Measurements from ENCODE around the gene ULBP2.
A peak's percentile ranks its signal among the peaks of the same experiment; 100 is the strongest.

Gene ULBP2

GRCh38 chr6:149941583-149942460 is at the start of gene ULBP2:
Gene ULBP2 (plus strand): TSS chr6:149942014. CDS start chr6:149942073, 59 bp downstream.
- 0 out of 2 replicates have a peak, but pooled peaks cover 4% of the 10 kb centered on the region for H3K4me1 ChIP-seq (ENCODE audit: control insufficient read depth, insufficient read depth, low read length)
- no peak within 1 kb of the TSS for H3K9ac ChIP-seq (ENCODE audit: low read length)

GRCh38 chr6:149895048-149895590 is 46.7 kb upstream of the ULBP2 start:
- Histone ChIP-seq H3K9ac (ENCODE audit: low read length) (no peak overlapping the region), H3K27me3 (ENCODE audit: control insufficient read depth, insufficient read depth, low read length) (peaks cover 19% of the 10 kb centered on the region), H3K4me1 (ENCODE audit: control insufficient read depth, insufficient read depth, low read length) (peaks cover 10% of the 10 kb centered on the region; the same call in 1 of the 2 replicates), H3K4me3 (ENCODE audit: low read depth, low read length) (no peak overlapping the region), H3K9me3 (ENCODE audit: control insufficient read depth, insufficient read depth, low read depth, low read length) (no peaks in the 10 kb centered on the region), H3K27ac (ENCODE audit: low read depth, low read length) (no peak overlapping the region), H3K36me3 (ENCODE audit: control insufficient read depth, insufficient read depth, low read length) (no peaks in the 10 kb centered on the region)

More at GRCh38 chr6:149941583-149942460, at the start of gene ULBP2:
- no peak within 1 kb of the TSS for H3K27ac ChIP-seq (ENCODE audit: low read depth, low read length)
- peaks cover 91% of the 10 kb centered on the region for H3K27me3 ChIP-seq (ENCODE audit: control insufficient read depth, insufficient read depth, low read length)
- no peaks in the 10 kb centered on the region for H3K9me3 ChIP-seq (ENCODE audit: control insufficient read depth, insufficient read depth, low read depth, low read length)
- no peaks in the 10 kb centered on the region for H3K36me3 ChIP-seq (ENCODE audit: control insufficient read depth, insufficient read depth, low read length)
- peak within 1 kb of the TSS; percentile 67 for H3K4me3 ChIP-seq (ENCODE audit: low read depth, low read length)

- H3K9me3 ChIP-seq (ENCODE audit: control insufficient read depth, insufficient read depth, low read depth, low read length) = no peaks in the 10 kb centered on the region
- no peak overlapping the region for H3K4me3 ChIP-seq (ENCODE audit: low read depth, low read length)
- no peaks in the 10 kb centered on the region for H3K36me3 ChIP-seq (ENCODE audit: control insufficient read depth, insufficient read depth, low read length)
- no peak overlapping the region for H3K27ac ChIP-seq (ENCODE audit: low read depth, low read length)
- no peak overlapping the region for H3K9ac ChIP-seq (ENCODE audit: low read length)
- peaks cover 13% of the 10 kb centered on the region for H3K27me3 ChIP-seq (ENCODE audit: control insufficient read depth, insufficient read depth, low read length)
- peaks cover 10% of the 10 kb centered on the region; the same call in 1 of the 2 replicates for H3K4me1 ChIP-seq (ENCODE audit: control insufficient read depth, insufficient read depth, low read length)
These were observed 46.0 kb upstream of the ULBP2 start for GRCh38 chr6:149895833-149896271.

GRCh38 chr6:149896491-149896890 is 45.3 kb upstream of the ULBP2 start:
- peaks cover 13% of the 10 kb centered on the region for H3K27me3 ChIP-seq (ENCODE audit: control insufficient read depth, insufficient read depth, low read length)
- H3K4me3 ChIP-seq (ENCODE audit: low read depth, low read length) = no peak overlapping the region
- no peak overlapping the region for H3K9ac ChIP-seq (ENCODE audit: low read length)
- H3K9me3 ChIP-seq (ENCODE audit: control insufficient read depth, insufficient read depth, low read depth, low read length) = no peaks in the 10 kb centered on the region
- H3K27ac ChIP-seq (ENCODE audit: low read depth, low read length) = no peak overlapping the region
- H3K4me1 ChIP-seq (ENCODE audit: control insufficient read depth, insufficient read depth, low read length) = peaks cover 10% of the 10 kb centered on the region; the same call in 1 of the 2 replicates
- H3K36me3 ChIP-seq (ENCODE audit: control insufficient read depth, insufficient read depth, low read length) = no peaks in the 10 kb centered on the region

GRCh38 chr6:149897015-149897697 is 44.7 kb upstream of the ULBP2 start:
- Histone ChIP-seq H3K4me3 (ENCODE audit: low read depth, low read length) (no peak overlapping the region), H3K9ac (ENCODE audit: low read length) (no peak overlapping the region), H3K27me3 (ENCODE audit: control insufficient read depth, insufficient read depth, low read length) (peaks cover 13% of the 10 kb centered on the region), H3K36me3 (ENCODE audit: control insufficient read depth, insufficient read depth, low read length) (no peaks in the 10 kb centered on the region), H3K9me3 (ENCODE audit: control insufficient read depth, insufficient read depth, low read depth, low read length) (no peaks in the 10 kb centered on the region), H3K4me1 (ENCODE audit: control insufficient read depth, insufficient read depth, low read length) (peaks cover 10% of the 10 kb centered on the region; the same call in 1 of the 2 replicates), H3K27ac (ENCODE audit: low read depth, low read length) (no peak overlapping the region)

GRCh38 chr6:149897855-149898744 is 43.7 kb upstream of the ULBP2 start, which contains the start of gene RAET1E:
Gene RAET1E (minus strand): TSS chr6:149898113. CDS start chr6:149890901, 7,212 bp downstream.
- H3K9ac ChIP-seq (ENCODE audit: low read length) = no peak within 1 kb of the TSS
- no peak within 1 kb of the TSS for H3K27ac ChIP-seq (ENCODE audit: low read depth, low read length)
- no peaks in the 10 kb centered on the region for H3K36me3 ChIP-seq (ENCODE audit: control insufficient read depth, insufficient read depth, low read length)

GRCh38 chr6:149898966-149899365 is 42.8 kb upstream of the ULBP2 start:
- peaks cover 13% of the 10 kb centered on the region for H3K27me3 ChIP-seq (ENCODE audit: control insufficient read depth, insufficient read depth, low read length)
- no peak overlapping the region for H3K9ac ChIP-seq (ENCODE audit: low read length)
- no peaks in the 10 kb centered on the region for H3K36me3 ChIP-seq (ENCODE audit: control insufficient read depth, insufficient read depth, low read length)
- no peak overlapping the region for H3K4me3 ChIP-seq (ENCODE audit: low read depth, low read length)
- H3K4me1 ChIP-seq (ENCODE audit: control insufficient read depth, insufficient read depth, low read length) = peaks cover 10% of the 10 kb centered on the region; the same call in 1 of the 2 replicates
- no peaks in the 10 kb centered on the region for H3K9me3 ChIP-seq (ENCODE audit: control insufficient read depth, insufficient read depth, low read depth, low read length)
- H3K27ac ChIP-seq (ENCODE audit: low read depth, low read length) = no peak overlapping the region

More at GRCh38 chr6:149897855-149898744, 43.7 kb upstream of the ULBP2 start, which contains the start of gene RAET1E:
- no peak within 1 kb of the TSS for H3K4me3 ChIP-seq (ENCODE audit: low read depth, low read length)
- peaks cover 10% of the 10 kb centered on the region; the same call in 1 of the 2 replicates for H3K4me1 ChIP-seq (ENCODE audit: control insufficient read depth, insufficient read depth, low read length)
- H3K9me3 ChIP-seq (ENCODE audit: control insufficient read depth, insufficient read depth, low read depth, low read length) = no peaks in the 10 kb centered on the region
- H3K27me3 ChIP-seq (ENCODE audit: control insufficient read depth, insufficient read depth, low read length) = peaks cover 13% of the 10 kb centered on the region

- no peak overlapping the region for H3K4me3 ChIP-seq (ENCODE audit: low read depth, low read length)
- no peaks in the 10 kb centered on the region for H3K9me3 ChIP-seq (ENCODE audit: control insufficient read depth, insufficient read depth, low read depth, low read length)
- H3K9ac ChIP-seq (ENCODE audit: low read length) = no peak overlapping the region
- H3K4me1 ChIP-seq (ENCODE audit: control insufficient read depth, insufficient read depth, low read length) = peaks cover 10% of the 10 kb centered on the region; the same call in 1 of the 2 replicates
- H3K27ac ChIP-seq (ENCODE audit: low read depth, low read length) = no peak overlapping the region
- H3K36me3 ChIP-seq (ENCODE audit: control insufficient read depth, insufficient read depth, low read length) = no peaks in the 10 kb centered on the region
- H3K27me3 ChIP-seq (ENCODE audit: control insufficient read depth, insufficient read depth, low read length) = peaks cover 13% of the 10 kb centered on the region
These were observed 42.3 kb upstream of the ULBP2 start for GRCh38 chr6:149899486-149899885.

GRCh38 chr6:149899926-149900619 is 41.7 kb upstream of the ULBP2 start:
- no peak overlapping the region for H3K27ac ChIP-seq (ENCODE audit: low read depth, low read length)
- no peak overlapping the region for H3K4me3 ChIP-seq (ENCODE audit: low read depth, low read length)
- peaks cover 13% of the 10 kb centered on the region for H3K27me3 ChIP-seq (ENCODE audit: control insufficient read depth, insufficient read depth, low read length)
- no peak overlapping the region for H3K9ac ChIP-seq (ENCODE audit: low read length)
- H3K36me3 ChIP-seq (ENCODE audit: control insufficient read depth, insufficient read depth, low read length) = no peaks in the 10 kb centered on the region
- H3K9me3 ChIP-seq (ENCODE audit: control insufficient read depth, insufficient read depth, low read depth, low read length) = no peaks in the 10 kb centered on the region
- H3K4me1 ChIP-seq (ENCODE audit: control insufficient read depth, insufficient read depth, low read length) = peaks cover 7% of the 10 kb centered on the region; the same call in 1 of the 2 replicates
